ENCODE measurements around the gene IRF8. TPM values are rescaled to one million over a fixed set of nuclear protein-coding genes. Genes with fewer than 3 reads are reported as not detected.
"Not testable (repeated sequence)": the region's sequence is repeated elsewhere in the genome, so short reads cannot be mapped to it uniquely, and the experiment has no call there.

The IRF8 gene
- total RNA-seq, 1 donor from 2014 or later, result not detected

- H3K4me1 Mint-ChIP-seq (ENCODE audit: low read depth), result no peaks in the 10 kb centered on the region
- peaks cover 54% of the 10 kb centered on the region for H3K27me3 Mint-ChIP-seq (ENCODE audit: low read depth)
- no peak for TF ChIP-seq CTCF (IDR thresholded peaks at IDR 0.05)
- H3K36me3 Mint-ChIP-seq (ENCODE audit: low read depth), result no peaks in the 10 kb centered on the region
- no peak overlapping the region for H3K27ac Mint-ChIP-seq (ENCODE audit: unreplicated experiment)
- peaks cover 14% of the 10 kb centered on the region for H3K9me3 Mint-ChIP-seq (ENCODE audit: low read depth)
- H3K4me3 Mint-ChIP-seq (ENCODE audit: unreplicated experiment), result no peak overlapping the region
- no peak for DNase-seq (ENCODE audit: low spot score)
Observed at GRCh38 chr16:85869206-85869605, 29.8 kb upstream of the IRF8 start.

GRCh38 chr16:85869785-85870558 is 29.0 kb upstream of the IRF8 start:
- Mint-ChIP-seq H3K27ac (ENCODE audit: unreplicated experiment) (no peak overlapping the region), H3K9me3 (ENCODE audit: low read depth) (peaks cover 11% of the 10 kb centered on the region), H3K27me3 (ENCODE audit: low read depth) (peaks cover 54% of the 10 kb centered on the region), H3K4me1 (ENCODE audit: low read depth) (no peaks in the 10 kb centered on the region), H3K36me3 (ENCODE audit: low read depth) (no peaks in the 10 kb centered on the region), H3K4me3 (ENCODE audit: unreplicated experiment) (no peak overlapping the region)
- TF ChIP-seq CTCF (IDR thresholded peaks at IDR 0.05), result no peak
- DNase-seq (ENCODE audit: low spot score), result no peak

GRCh38 chr16:85871756-85872155 is 27.2 kb upstream of the IRF8 start:
- Mint-ChIP-seq H3K27ac (ENCODE audit: unreplicated experiment) (no peak overlapping the region), H3K9me3 (ENCODE audit: low read depth) (peaks cover 10% of the 10 kb centered on the region), H3K36me3 (ENCODE audit: low read depth) (peaks cover 4% of the 10 kb centered on the region), H3K4me3 (ENCODE audit: unreplicated experiment) (no peak overlapping the region), H3K27me3 (ENCODE audit: low read depth) (peaks cover 72% of the 10 kb centered on the region), H3K4me1 (ENCODE audit: low read depth) (no peaks in the 10 kb centered on the region)
- no peak for TF ChIP-seq CTCF (IDR thresholded peaks at IDR 0.05)
- DNase-seq (ENCODE audit: low spot score), result no peak

- H3K9me3 Mint-ChIP-seq (ENCODE audit: low read depth), result peaks cover 10% of the 10 kb centered on the region
- no peak overlapping the region for H3K27ac Mint-ChIP-seq (ENCODE audit: unreplicated experiment)
- H3K36me3 Mint-ChIP-seq (ENCODE audit: low read depth), result peaks cover 4% of the 10 kb centered on the region
- TF ChIP-seq CTCF (IDR thresholded peaks at IDR 0.05), result no peak
- H3K4me3 Mint-ChIP-seq (ENCODE audit: unreplicated experiment), result no peak overlapping the region
- H3K4me1 Mint-ChIP-seq (ENCODE audit: low read depth), result no peaks in the 10 kb centered on the region
- no peak for DNase-seq (ENCODE audit: low spot score)
- peaks cover 70% of the 10 kb centered on the region for H3K27me3 Mint-ChIP-seq (ENCODE audit: low read depth)
Observed at GRCh38 chr16:85872734-85873133, 26.2 kb upstream of the IRF8 start.

GRCh38 chr16:85873153-85873552 is 25.8 kb upstream of the IRF8 start:
- H3K27me3 Mint-ChIP-seq (ENCODE audit: low read depth), result peaks cover 67% of the 10 kb centered on the region
- DNase-seq (ENCODE audit: low spot score), result no peak
- H3K4me1 Mint-ChIP-seq (ENCODE audit: low read depth), result no peaks in the 10 kb centered on the region
- peaks cover 4% of the 10 kb centered on the region for H3K36me3 Mint-ChIP-seq (ENCODE audit: low read depth)
- H3K27ac Mint-ChIP-seq (ENCODE audit: unreplicated experiment), result no peak overlapping the region
- peaks cover 10% of the 10 kb centered on the region for H3K9me3 Mint-ChIP-seq (ENCODE audit: low read depth)
- no peak overlapping the region for H3K4me3 Mint-ChIP-seq (ENCODE audit: unreplicated experiment)
- TF ChIP-seq CTCF (IDR thresholded peaks at IDR 0.05), result no peak

- not testable (repeated sequence) for H3K4me3 Mint-ChIP-seq (ENCODE audit: unreplicated experiment); H3K36me3 Mint-ChIP-seq (ENCODE audit: low read depth); DNase-seq (ENCODE audit: low spot score); H3K27ac Mint-ChIP-seq (ENCODE audit: unreplicated experiment); H3K4me1 Mint-ChIP-seq (ENCODE audit: low read depth); H3K9me3 Mint-ChIP-seq (ENCODE audit: low read depth)
- H3K27me3 Mint-ChIP-seq (ENCODE audit: low read depth), result peaks cover 63% of the 10 kb centered on the region
Observed at GRCh38 chr16:85874031-85874430, 24.9 kb upstream of the IRF8 start.

All from chondrocyte (in vitro differentiated cells).